DMS79 treated with DMSO at 0.1 percent for 48 hours (cell line): ENCODE results near the gene FALEC.

Experiments used
- DNase-seq: peaks from one replicate; lab custom pipeline; 2025; lab: John Stamatoyannopoulos, UW

Gene FALEC

DNA sequence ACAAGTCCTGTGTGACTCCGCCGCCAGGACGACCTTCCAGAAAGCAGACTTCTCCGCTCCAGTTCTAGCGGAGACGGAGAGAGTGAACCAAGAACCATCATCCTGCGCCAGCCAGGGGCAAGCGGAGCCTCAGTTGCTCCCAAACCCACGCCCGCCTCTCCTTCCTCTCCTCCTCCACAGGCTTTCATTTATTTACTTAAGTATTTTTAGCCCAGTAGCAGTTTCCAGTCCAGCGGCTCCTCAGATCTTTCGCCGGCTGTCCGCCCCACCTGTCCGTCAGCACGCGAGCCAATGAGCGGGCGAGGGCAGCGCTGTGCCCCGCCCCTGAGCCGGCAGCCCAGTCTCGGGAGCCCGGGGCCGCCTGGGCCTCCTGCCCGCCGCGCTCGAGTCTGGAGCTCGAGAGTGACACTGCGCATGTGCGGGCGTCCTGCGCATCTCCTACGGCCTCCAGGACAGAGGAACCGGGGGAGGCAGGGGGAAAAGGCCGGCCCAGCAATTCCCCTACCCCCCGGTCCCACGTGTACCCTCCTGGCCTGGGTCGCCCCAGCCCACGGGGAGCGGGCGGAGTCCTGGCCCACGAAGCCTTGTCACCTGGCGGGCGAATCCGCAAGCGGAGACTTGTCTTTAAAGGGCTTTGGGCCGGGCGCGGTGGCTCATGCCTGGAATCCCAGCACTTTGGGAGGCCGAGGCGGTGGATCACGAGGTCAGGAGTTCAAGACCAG lies at the start of gene FALEC:
TSS of gene FALEC (plus strand) at position 425 of the 722 bp plus-strand sequence.
- peak; percentile 89 for DNase-seq

DNA sequence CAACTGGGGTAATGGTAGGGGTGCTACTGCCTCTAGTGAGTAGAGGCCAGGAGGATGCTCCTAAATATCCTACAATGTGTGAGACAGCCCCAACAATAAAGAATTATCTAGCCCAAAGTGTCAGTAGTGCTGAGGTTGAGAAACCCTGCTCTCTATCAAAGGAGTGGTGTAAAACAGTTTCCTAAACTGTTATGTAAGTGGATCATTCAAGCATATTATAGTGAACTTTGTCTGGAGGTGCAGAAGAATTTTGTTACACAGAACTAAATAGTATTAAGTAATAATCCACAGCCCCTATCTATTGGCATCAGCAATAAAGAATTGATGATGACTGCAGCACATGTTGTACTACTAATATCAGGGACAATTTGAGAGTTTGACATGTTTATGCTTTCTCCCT lies 48.6 kb upstream of the FALEC start:
- DNase-seq, result no peak

DNA sequence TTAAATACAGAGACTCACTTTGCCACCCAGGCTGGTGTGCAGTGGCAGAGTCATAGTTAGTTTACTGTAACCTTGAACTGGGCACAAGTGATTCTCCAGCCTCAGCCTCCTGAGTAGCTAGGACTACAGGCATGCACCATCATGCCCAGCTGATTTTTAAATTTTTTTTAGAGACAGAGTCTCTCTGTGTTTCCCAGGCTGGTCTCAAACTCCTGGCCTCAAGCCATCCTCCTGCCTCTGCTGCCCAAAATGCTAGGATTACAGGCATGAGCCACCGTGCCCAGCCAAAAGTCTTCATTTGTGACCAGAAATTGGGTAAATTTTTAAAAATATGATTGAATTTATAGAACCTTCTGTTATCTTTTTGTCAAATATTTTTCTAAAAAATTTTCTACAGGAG lies 46.3 kb upstream of the FALEC start:
- no peak for DNase-seq

DNA sequence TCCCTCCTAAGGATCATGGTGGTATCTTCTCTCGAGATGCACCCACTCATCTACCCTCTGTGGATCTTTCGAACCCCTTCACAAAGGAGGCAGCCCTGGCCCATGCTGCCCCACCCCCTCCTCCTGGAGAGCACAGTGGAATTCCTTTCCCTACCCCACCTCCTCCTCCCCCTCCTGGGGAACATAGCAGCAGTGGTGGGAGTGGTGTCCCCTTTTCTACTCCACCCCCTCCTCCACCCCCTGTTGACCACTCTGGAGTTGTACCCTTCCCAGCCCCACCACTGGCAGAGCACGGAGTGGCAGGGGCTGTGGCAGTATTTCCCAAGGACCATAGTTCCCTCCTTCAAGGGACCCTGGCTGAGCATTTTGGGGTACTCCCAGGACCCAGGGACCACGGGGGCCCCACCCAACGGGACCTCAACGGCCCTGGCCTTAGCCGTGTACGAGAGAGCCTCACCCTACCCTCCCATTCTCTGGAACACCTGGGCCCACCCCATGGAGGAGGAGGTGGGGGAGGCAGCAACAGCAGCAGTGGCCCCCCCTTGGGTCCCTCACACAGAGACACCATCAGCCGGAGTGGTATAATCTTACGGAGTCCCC lies 42.9 kb upstream of the FALEC start:
- DNase-seq, result no peak

DNA sequence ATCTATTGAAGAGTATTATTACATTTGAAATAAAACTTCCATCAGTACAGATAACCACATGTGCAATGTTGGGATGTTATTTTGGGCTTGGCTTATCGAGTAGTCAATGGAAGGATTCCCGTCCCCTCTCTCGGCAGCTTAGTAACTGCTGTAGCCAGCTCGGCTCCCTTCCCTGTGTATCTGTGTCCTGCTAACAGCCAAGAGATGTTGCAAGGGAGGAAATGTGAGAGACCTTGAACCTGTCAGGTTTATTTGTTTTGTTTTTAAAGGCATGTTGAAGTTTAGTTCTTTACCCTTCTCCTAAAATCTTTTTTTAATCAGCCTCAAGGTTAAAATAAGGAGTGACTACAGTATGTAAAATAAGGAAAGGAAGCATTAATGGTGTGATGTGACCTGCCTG lies 41.9 kb upstream of the FALEC start:
- DNase-seq, result no peak

DNA sequence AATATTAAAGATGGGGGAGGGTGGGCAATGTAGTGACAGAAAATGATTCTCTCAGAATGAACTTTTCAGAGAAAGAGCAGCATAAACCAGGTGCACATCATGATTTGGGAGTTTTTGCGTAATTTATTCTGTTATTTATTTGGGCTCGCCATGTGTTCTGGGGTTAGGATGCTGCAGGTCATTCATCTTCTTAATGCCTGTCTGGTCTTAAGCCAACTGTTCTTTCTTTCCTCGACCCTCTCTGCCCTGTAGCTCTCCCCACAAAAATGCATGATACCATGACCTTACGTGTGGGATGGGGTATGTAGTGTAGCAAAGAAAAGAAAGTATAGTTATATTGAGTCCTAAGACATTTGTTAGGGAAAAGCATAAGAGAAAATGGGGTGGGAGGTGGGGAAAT lies 40.7 kb upstream of the FALEC start:
- no peak for DNase-seq

DNA sequence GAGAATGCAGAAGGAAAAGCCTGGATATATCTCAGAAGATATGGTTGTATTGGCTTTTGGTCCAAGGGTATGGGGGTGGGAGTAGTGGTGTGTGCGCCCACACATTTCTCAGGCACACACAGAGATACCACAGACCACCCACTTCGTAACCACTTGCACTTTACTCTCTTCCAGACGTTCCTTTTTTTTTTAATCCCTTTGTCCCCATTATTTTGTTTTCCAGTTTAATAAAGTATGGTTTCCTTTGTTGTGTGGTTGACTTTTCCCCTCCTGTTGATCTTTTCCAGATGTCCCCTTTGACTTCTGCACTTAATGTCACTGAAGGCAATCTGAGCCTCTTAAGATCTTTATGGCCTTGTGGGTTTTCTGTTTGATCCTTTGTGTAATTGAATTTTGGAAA lies 38.8 kb upstream of the FALEC start:
- DNase-seq, result peak; percentile 60

DNA sequence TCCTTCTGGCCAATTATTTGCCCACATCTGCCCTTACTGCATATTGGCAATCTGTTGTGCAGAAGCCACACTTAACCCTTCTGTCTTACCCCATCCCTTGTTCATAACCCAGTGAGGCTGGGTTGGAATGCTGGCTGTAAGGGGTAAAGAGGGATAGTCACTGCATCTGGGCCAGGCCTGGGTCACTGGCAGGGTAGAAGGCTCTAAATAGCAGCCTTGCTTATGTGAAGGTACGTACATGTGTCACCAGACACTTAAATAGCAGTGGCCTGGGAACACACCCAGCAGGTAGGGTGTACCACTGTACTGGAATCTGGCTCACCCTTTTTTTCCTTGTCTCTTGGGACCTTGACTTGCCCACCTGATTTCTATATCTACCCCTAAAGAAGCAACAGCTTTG lies 38.2 kb upstream of the FALEC start:
- DNase-seq, result peak; percentile 43

DNA sequence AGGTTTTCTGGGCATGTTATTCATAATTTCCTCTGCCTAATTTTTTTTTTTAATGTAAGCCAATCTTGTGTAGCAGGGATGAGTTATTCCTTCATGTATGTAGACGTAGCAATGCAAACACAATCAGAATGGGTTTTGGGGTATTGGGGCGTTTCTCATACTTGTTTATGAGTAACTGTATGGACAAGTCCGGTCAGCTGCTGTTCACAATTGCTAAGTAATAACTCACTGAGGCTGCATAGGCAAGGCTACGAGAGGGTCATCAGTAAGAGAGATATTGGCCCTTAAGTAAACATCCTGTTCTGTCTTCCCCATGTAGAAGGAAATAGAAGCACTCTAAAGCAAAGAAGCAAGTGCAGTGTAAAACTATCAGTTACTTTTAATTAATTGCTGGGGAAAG lies 37.8 kb upstream of the FALEC start:
- no peak for DNase-seq

DNA sequence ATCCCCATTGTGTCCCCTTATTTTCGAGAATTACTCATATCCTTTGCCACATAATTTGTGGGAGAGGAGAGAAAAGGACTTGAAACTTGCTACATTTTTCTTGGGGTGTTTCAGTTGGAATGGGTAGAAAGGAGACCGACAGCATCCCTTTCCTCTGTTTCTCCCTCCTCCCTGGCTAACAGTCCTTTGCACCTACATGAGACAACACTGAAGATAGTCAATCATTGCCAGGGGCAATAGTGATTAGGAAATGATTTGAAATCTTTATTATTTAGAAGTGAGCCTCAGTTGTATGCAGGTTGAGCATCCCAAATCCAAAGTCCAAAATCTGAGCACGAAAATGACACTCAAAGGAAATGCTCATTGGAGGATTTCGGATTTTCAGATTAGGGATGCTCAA lies 36.2 kb upstream of the FALEC start:
- no peak for DNase-seq

DNA sequence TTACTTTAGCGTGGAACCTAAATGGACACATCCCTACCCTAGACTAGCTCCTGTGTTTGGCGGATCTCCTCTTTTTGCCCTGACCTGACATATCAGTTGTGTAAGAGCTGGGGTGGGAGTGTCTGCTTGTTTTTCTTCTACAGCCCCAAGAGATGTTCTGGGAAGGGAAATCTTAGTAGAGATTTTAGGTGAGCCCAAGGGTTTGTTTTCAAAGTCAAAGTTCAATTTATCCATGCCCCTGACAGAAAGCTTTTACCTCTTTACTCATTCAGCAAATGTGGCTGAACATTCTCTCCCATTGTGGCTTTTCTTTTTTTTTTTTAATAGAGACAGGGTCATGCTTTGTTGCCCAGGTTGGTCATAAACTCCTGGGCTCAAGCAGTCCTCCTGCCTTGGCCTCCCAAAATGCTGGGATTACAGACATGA lies 35.6 kb upstream of the FALEC start:
- no peak for DNase-seq

DNA sequence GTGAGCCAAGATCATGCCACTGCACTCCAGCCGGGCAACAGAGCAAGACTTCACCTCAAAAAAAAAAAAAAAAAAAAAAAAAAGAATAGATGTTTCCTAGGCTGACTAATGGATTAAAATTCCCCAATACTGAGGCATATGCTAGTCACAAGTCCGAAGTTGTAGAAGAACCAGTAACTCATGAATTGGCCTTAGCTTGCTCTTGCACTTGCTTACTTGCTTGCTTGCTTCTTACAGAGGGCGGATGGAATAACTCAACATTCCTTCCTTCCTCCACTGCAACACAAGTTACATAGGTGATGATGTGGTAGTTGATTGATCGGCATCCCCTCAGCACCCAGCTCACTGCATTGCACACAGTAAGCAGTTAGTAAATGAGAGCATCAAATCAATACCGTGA lies 31.1 kb upstream of the FALEC start:
- no peak for DNase-seq

DNA sequence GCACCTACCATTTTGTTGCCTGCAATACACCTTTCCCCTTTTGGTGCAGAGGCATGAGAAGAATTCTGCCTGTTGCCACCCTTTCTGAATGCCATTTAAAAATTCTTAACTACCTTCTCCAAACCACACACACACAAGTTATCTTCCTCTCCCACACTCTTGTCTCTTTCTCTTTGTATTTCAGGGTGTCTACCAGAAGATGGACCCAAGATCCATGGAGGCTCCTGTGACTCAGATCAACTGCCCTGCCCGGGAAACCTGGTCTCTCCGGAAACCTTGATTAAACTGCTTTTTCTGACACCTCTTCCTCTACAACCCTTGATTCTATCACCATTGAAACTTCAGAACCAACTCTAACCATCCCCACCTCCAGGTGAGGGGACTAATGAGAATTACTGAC lies 30.7 kb upstream of the FALEC start:
- no peak for DNase-seq

DNA sequence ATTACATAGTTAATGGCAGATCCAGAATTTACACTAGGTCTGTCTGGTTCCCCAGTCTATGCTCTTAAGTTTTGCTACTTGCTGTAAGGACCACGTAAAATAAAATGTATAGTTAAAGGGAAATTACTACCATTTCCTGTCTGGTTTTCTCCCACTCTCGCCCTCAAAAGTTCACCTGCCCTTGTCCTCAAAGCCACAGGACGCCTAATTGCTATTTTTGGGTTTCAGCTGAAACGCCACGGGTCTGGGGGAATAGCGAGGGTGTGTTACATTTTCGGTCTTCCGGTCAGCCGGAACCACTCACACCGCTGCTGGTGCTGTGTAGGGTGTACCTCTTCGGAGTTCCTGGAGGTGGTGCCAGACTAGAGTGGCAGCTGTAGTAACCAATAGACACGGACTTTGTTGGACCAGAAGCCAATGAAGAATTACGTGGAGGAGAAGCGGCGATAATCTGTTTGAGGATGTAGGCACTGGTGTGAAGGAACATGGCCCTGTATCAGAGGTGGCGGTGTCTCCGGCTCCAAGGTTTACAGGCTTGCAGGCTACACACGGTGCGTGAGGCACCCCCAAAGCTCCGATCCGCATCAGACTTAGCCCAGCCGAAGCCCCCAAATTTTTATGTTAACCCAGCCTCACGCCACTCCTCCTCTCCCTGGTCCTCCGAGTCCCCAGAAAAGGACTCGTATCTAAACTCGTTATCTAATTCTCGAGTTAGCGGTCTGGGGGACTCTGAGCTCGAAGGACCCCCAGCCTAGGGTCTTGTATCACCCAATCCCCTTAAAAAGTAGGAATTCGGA lies 28.4 kb upstream of the FALEC start, which contains the start of gene TARS2:
TSS of gene TARS2 (plus strand) at position 454 of the 797 bp plus-strand sequence. CDS start at position 486, 32 bp downstream.
- DNase-seq, result peak; percentile 99

DNA sequence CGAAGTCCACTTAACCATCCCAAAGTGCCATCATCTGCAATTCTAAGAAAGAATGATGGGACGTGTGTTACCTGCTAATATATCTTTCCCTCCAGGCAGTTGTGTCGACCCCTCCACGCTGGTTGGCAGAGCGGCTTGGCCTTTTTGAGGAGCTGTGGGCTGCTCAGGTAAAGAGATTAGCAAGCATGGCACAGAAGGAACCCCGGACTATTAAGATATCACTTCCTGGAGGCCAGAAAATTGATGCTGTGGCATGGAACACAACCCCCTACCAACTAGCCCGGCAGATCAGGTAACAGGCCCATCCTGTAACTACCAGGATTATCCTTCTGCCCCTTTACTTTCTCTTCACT lies 27.8 kb upstream of the FALEC start:
- no peak for DNase-seq

DNA sequence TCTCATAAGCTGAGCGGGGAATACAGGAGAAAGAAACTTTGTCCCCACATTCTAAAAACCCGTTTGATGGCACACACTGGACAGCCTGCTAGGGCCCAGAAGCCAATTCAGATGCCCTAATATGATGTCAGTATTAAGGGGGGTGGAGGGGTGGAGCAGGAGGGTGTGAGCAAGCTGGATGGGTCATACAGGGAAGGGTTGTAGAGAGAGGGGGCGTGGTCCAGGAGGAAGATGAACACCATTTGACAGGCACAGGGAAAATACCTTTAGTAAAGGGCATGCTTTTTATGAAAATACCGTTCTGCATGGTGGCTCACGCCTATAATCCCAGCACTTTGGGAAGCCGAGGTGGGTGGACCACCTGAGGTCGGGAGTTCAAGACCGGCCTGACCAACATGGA lies 22.4 kb upstream of the FALEC start:
- DNase-seq, result no peak

DNA sequence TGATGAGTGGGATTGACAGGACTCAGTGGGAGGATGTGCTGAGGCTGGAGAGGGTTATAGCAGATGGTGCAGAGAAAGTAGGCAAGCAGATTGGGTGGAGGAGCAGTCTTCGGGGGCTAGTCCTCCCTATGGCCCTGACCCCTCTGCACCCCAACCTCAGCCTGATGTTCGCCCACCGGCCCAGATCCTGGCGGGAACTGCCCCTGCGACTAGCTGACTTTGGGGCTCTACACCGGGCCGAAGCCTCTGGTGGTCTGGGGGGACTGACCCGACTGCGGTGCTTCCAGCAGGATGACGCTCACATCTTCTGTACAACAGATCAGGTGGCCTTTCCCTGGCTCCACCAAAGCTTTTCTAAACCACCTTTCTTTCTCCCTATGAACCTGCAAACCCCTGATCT lies 17.2 kb upstream of the FALEC start:
- no peak for DNase-seq

DNA sequence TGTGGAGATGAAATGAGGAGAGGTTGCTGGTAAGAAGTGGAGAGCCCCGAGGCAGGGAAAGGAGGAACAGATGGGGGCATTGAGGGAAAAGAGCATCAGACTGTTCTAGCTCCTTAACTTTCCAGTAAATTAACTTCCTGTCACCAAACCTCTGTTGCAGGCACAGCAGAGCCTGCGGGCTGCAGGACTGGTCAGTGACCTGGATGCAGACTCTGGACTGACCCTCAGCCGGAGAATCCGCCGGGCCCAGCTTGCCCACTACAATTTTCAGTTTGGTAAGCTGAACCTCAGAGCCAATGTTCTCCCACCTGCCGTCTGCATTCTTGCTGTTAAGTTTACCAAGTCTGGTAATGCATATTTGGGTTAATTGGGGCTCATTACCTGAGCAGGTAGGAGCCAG lies 10.1 kb upstream of the FALEC start:
- DNase-seq, result no peak

DNA sequence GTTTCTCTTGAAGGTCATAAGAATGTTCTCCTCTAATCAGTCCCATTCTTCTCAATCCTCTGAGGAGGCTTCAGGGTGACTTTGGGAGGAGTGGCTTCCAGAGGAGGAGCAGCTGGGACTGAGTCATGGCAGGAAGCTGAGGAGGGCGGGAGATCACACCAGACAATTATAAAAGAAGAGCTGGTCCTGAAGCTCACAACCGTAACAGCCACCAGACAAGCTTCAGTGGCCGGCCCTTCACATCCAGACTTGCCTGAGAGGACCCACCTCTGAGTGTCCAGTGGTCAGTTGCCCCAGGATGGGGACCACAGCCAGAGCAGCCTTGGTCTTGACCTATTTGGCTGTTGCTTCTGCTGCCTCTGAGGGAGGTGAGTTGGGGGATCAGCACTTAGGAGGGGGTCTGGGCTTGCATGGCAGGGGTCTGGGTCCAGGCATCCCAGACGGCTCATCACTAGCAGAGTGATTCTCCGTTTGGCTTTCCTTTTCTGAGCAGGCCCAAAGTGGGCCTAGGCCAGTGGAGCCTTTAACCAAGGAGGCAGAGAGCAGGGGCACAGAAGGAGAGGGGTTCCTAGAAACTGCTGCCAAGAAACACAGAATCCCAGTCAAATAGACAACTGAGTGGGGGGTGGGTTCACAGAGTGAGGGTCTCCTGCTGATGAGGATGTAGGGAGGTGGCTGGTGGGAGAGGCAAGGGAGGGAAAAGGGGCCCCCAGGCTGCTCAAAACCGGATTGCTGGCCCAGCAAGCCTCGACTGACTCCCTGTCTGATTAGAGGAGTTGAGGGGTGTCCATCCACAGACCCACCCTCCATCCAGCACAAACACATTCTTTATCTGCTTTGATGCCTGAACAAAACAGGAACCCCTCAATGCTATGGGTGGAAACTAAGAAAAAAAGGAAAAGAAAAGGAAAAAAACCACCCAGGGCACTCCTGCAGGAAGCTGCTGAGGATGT lies 7.4 kb upstream of the FALEC start, which contains the start of gene ECM1:
TSS of gene ECM1 (plus strand) at position 198 of the 953 bp plus-strand sequence. CDS start at position 299, 101 bp downstream.
- DNase-seq, result no peak

DNA sequence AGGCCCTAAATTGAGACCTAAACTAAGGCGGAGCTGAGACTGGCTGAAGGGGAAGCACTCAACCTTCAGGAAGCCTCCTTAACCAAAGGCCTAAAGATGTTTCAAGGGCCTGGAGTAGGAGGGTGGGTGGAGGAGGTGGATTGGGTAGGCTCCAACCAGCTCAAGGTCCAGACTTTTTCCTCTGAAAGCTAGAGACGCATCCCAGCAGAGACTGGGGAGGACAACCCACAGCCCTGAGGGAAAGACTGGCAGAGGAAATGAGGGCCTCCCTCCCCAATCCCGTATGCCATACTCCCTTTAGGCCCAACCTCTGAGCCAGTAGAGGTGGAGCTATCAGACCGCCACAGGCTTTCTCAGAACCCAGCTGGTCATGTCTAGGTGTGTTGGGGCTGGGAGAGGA lies 6.6 kb upstream of the FALEC start:
- no peak for DNase-seq

DNA sequence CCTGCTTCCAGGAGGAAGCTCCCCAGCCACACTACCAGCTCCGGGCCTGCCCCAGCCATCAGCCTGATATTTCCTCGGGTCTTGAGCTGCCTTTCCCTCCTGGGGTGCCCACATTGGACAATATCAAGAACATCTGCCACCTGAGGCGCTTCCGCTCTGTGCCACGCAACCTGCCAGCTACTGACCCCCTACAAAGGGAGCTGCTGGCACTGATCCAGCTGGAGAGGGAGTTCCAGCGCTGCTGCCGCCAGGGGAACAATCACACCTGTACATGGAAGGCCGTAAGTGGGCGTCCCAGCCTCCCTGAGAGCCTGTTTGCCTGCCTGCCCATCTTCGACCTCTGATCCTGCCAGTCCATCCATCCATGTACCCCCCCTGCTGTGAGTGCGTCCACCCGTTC lies 4.0 kb upstream of the FALEC start:
- peak; percentile 40 for DNase-seq
